ENCODE measurements around the gene ZNF418. TPM values are rescaled to one million over a fixed set of nuclear protein-coding genes. Genes with fewer than 3 reads are reported as not detected.

The ZNF418 gene
- total RNA-seq (2022; extraction: Qiagen RNA extraction; ENCODE audit: low read depth), result 0.69 to 1.3 TPM (median 0.90 TPM) in 5 replicates

GRCh38 chr19:57934820-57935665 lies at the start of gene ZNF418:
Gene ZNF418, minus strand, starts transcription at chr19:57935402. Its CDS starts 1,580 bp downstream, at chr19:57933822.

GRCh38 chr19:57974434-57974833 lies 39.2 kb upstream of the ZNF418 start, which contains the start of gene C19orf18:
Gene C19orf18, minus strand, starts transcription at chr19:57974534. Its CDS starts 102 bp downstream, at chr19:57974432.

GRCh38 chr19:57947419-57948134 lies 12.4 kb upstream of the ZNF418 start, which contains the start of gene ZNF256:
Gene ZNF256, minus strand, starts transcription at chr19:57947706. Its CDS starts 232 bp downstream, at chr19:57947474.

GRCh38 chr19:57916168-57916995 lies 18.8 kb downstream of the ZNF418 start, which contains the start of gene ZNF417:
Gene ZNF417, minus strand, starts transcription at chr19:57916592. Its CDS starts 181 bp downstream, at chr19:57916411.

GRCh38 chr19:57888560-57889231 lies 46.5 kb downstream of the ZNF418 start, which contains the start of gene ZNF814:
Gene ZNF814, minus strand, starts transcription at chr19:57889037. Its CDS starts 235 bp downstream, at chr19:57888802.

Other genes starting within 250 kb of the ZNF418 start
- not detected in 5 replicates for gene ZNF154, start 226.2 kb downstream of the ZNF418 start, total RNA-seq (2022; extraction: Qiagen RNA extraction; ENCODE audit: low read depth)
- gene ZNF671, start 207.8 kb downstream of the ZNF418 start, total RNA-seq (2022; extraction: Qiagen RNA extraction; ENCODE audit: low read depth), result 0.75 to 0.99 TPM (median 0.80 TPM) in 5 replicates
- 5.4 to 6.3 TPM (median 5.7 TPM) in 5 replicates for gene ZNF776, start 188.6 kb downstream of the ZNF418 start, total RNA-seq (2022; extraction: Qiagen RNA extraction; ENCODE audit: low read depth)
- 5.8 to 7.7 TPM (median 6.4 TPM) in 5 replicates for gene ZNF586, start 165.7 kb downstream of the ZNF418 start, total RNA-seq (2022; extraction: Qiagen RNA extraction; ENCODE audit: low read depth)
- 4.5 to 6.2 TPM (median 4.9 TPM) in 5 replicates for gene ZNF552, start 120.5 kb downstream of the ZNF418 start, total RNA-seq (2022; extraction: Qiagen RNA extraction; ENCODE audit: low read depth)
- gene ZNF587B, start 105.1 kb downstream of the ZNF418 start, total RNA-seq (2022; extraction: Qiagen RNA extraction; ENCODE audit: low read depth), result 6.7 to 11.5 TPM (median 8.0 TPM) in 5 replicates
- gene ZNF587, start 85.5 kb downstream of the ZNF418 start, total RNA-seq (2022; extraction: Qiagen RNA extraction; ENCODE audit: low read depth), result 5.0 to 7.4 TPM (median 6.5 TPM) in 5 replicates
- gene ZNF814, start 46.4 kb downstream of the ZNF418 start, total RNA-seq (2022; extraction: Qiagen RNA extraction; ENCODE audit: low read depth), result 1.7 to 3.7 TPM (median 2.5 TPM) in 5 replicates
- gene ZNF417, start 18.8 kb downstream of the ZNF418 start, total RNA-seq (2022; extraction: Qiagen RNA extraction; ENCODE audit: low read depth), result 3.6 to 4.3 TPM (median 4.2 TPM) in 5 replicates
- 0.93 to 1.4 TPM (median 1.2 TPM) in 5 replicates for gene ZNF256, start 12.3 kb upstream of the ZNF418 start, total RNA-seq (2022; extraction: Qiagen RNA extraction; ENCODE audit: low read depth)
- 0.08 TPM in 1 of 5 replicates, not detected in the others for gene C19orf18, start 39.1 kb upstream of the ZNF418 start, total RNA-seq (2022; extraction: Qiagen RNA extraction; ENCODE audit: low read depth)
- 1.5 to 3.0 TPM (median 2.6 TPM) in 5 replicates for gene ZNF606, start 67.4 kb upstream of the ZNF418 start, total RNA-seq (2022; extraction: Qiagen RNA extraction; ENCODE audit: low read depth)
- gene ZSCAN1, start 98.6 kb upstream of the ZNF418 start, total RNA-seq (2022; extraction: Qiagen RNA extraction; ENCODE audit: low read depth), result not detected in 5 replicates
- gene ZNF135, start 123.9 kb upstream of the ZNF418 start, total RNA-seq (2022; extraction: Qiagen RNA extraction; ENCODE audit: low read depth), result 0.05 to 0.07 TPM in 2 of 5 replicates, not detected in the others
- 1.1 to 3.9 TPM (median 2.8 TPM) in 5 replicates for gene ZSCAN18, start 162.8 kb upstream of the ZNF418 start, total RNA-seq (2022; extraction: Qiagen RNA extraction; ENCODE audit: low read depth)
- gene ZNF329, start 215.4 kb upstream of the ZNF418 start, total RNA-seq (2022; extraction: Qiagen RNA extraction; ENCODE audit: low read depth), result 2.6 to 3.4 TPM (median 3.1 TPM) in 5 replicates
- 12.9 to 16.3 TPM (median 14.3 TPM) in 5 replicates for gene ZNF274, start 247.7 kb upstream of the ZNF418 start, total RNA-seq (2022; extraction: Qiagen RNA extraction; ENCODE audit: low read depth)